Right ventricle myocardium superior (tissue), 1 donor: Measurements from ENCODE around the gene ERICH6B. TPM values are rescaled to one million over a fixed set of nuclear protein-coding genes. Genes with fewer than 3 reads are reported as not detected.
A peak's percentile ranks its signal among the peaks of the same experiment; 100 is the strongest.
"Not testable (repeated sequence)": the region's sequence is repeated elsewhere in the genome, so short reads cannot be mapped to it uniquely, and the experiment has no call there.

Experiments used
- ATAC-seq: fragments of 200-7000 bp; cut with Tn5 transposase; one replicate; pipeline ENCODE4 v1.9.1; 2020; ENCODE audit warnings: mild to moderate bottlenecking; ENCODE audit not compliant: poor library complexity
- DNase-seq: peaks from one replicate; pipeline ENCODE4 v3.0.0-alpha.2; 2020
- intact Hi-C: fragments of 100-400 bp; cut with DNase I; formaldehyde crosslinking; loops from one replicate; pipeline ENCODE4 v1.11.2; 2022
- long read RNA-seq: library from polyadenylated mRNA; unstranded; transcript quantifications from one replicate; pipeline ENCODE4 v2.0.0, GENCODE V29; 2021
- total RNA-seq: library from RNA; stranded (reverse); fragmentation: NEBNext Ultra II Directional; extraction: Animal tissue kit (Norgen Biotek cat#: 25700); gene quantifications from one replicate; pipeline ENCODE4 v1.2.1, GENCODE V29; 2021
- donor health status: DM: no; HTN: yes; CAD: no; lungs with severe emphysema.

The ERICH6B gene
- total RNA-seq, result not detected
- long read RNA-seq, result 0 reads

- ATAC-seq (peak; percentile 76), DNase-seq (peak; percentile 48)
- intact Hi-C loops, result no loop called here
These were observed at the start of gene ERICH6B for GRCh38 chr13:45615501-45616101. TSS of gene ERICH6B (minus strand) at chr13:45615739. CDS start at chr13:45597005, 18,734 bp downstream.

- ATAC-seq, DNase-seq, intact Hi-C loops: not testable (repeated sequence)
These were observed 47.4 kb upstream of the ERICH6B start for GRCh38 chr13:45662903-45663302.

GRCh38 chr13:45662162-45662561 is 46.6 kb upstream of the ERICH6B start:
- no peak for ATAC-seq
- intact Hi-C loops, result no loop called here
- no peak for DNase-seq

GRCh38 chr13:45660458-45660857 is 44.9 kb upstream of the ERICH6B start:
- intact Hi-C loops, DNase-seq, ATAC-seq: not testable (repeated sequence)

- DNase-seq (no peak), ATAC-seq (no peak)
- intact Hi-C loops, result no loop called here
These were observed 44.0 kb upstream of the ERICH6B start for GRCh38 chr13:45659536-45659935.

GRCh38 chr13:45658586-45659235 is 43.2 kb upstream of the ERICH6B start:
- intact Hi-C loops, result no loop called here
- ATAC-seq (no peak), DNase-seq (no peak)

- intact Hi-C loops, result no loop called here
- ATAC-seq (no peak), DNase-seq (no peak)
These were observed 39.3 kb upstream of the ERICH6B start for GRCh38 chr13:45654633-45655349.

GRCh38 chr13:45645263-45645662 is 29.7 kb upstream of the ERICH6B start:
- intact Hi-C loops, DNase-seq, ATAC-seq: not testable (repeated sequence)

GRCh38 chr13:45642159-45642558 is 26.6 kb upstream of the ERICH6B start:
- DNase-seq, result not testable (repeated sequence)

GRCh38 chr13:45635291-45635690 is 19.8 kb upstream of the ERICH6B start:
- intact Hi-C loops, ATAC-seq, DNase-seq: not testable (repeated sequence)

More at GRCh38 chr13:45642159-45642558, 26.6 kb upstream of the ERICH6B start:
- intact Hi-C loops, ATAC-seq: not testable (repeated sequence)

- intact Hi-C loops, result no loop called here
- no peak for DNase-seq
- no peak for ATAC-seq
These were observed 15.3 kb upstream of the ERICH6B start for GRCh38 chr13:45630791-45631190.

- ATAC-seq (no peak), DNase-seq (no peak)
- intact Hi-C loops, result no loop called here
These were observed 14.4 kb upstream of the ERICH6B start for GRCh38 chr13:45629940-45630339.

GRCh38 chr13:45628094-45628493 is 12.6 kb upstream of the ERICH6B start:
- intact Hi-C loops, result no loop called here
- no peak for DNase-seq
- ATAC-seq, result no peak

GRCh38 chr13:45627656-45628055 is 12.1 kb upstream of the ERICH6B start:
- ATAC-seq (no peak), DNase-seq (no peak)
- intact Hi-C loops, result no loop called here

- ATAC-seq (no peak), DNase-seq (no peak)
- intact Hi-C loops, result no loop called here
These were observed 11.3 kb upstream of the ERICH6B start for GRCh38 chr13:45626731-45627374.

GRCh38 chr13:45623516-45624090 is 8.1 kb upstream of the ERICH6B start:
- intact Hi-C loops, result no loop called here
- no peak for DNase-seq
- ATAC-seq, result no peak

GRCh38 chr13:45621950-45622349 is 6.4 kb upstream of the ERICH6B start:
- intact Hi-C loops, result no loop called here
- DNase-seq (no peak), ATAC-seq (no peak)

- intact Hi-C loops, result no loop called here
- ATAC-seq (no peak), DNase-seq (no peak)
These were observed 7.6 kb downstream of the ERICH6B start for GRCh38 chr13:45607931-45608330.

GRCh38 chr13:45604892-45605291 is 10.6 kb downstream of the ERICH6B start:
- ATAC-seq, result no peak
- intact Hi-C loops, result no loop called here
- DNase-seq, result no peak
